8988T (cell line): ENCODE data around the gene PLXND1.

Experiments
- DNase-seq: peaks from one replicate; pipeline ENCODE4 v3.0.0; 2011

The PLXND1 gene

GRCh38 chr3:129582799-129583198 is 23.7 kb downstream of the PLXND1 start:
- no peak for DNase-seq

- no peak for DNase-seq
Measured at GRCh38 chr3:129581623-129582022, 24.9 kb downstream of the PLXND1 start.

GRCh38 chr3:129579991-129580390 is 26.5 kb downstream of the PLXND1 start:
- no peak for DNase-seq

GRCh38 chr3:129577925-129578786 is 28.3 kb downstream of the PLXND1 start:
- DNase-seq, result no peak

GRCh38 chr3:129577366-129577765 is 29.1 kb downstream of the PLXND1 start:
- no peak for DNase-seq

GRCh38 chr3:129576514-129577352 is 29.7 kb downstream of the PLXND1 start:
- DNase-seq, result no peak

- no peak for DNase-seq
Measured at GRCh38 chr3:129575997-129576384, 30.5 kb downstream of the PLXND1 start.

- no peak for DNase-seq
Measured at GRCh38 chr3:129575233-129575996, 31.1 kb downstream of the PLXND1 start.

- no peak for DNase-seq
Measured at GRCh38 chr3:129574206-129574605, 32.3 kb downstream of the PLXND1 start.

GRCh38 chr3:129573493-129573892 is 33.0 kb downstream of the PLXND1 start:
- DNase-seq, result no peak

GRCh38 chr3:129572603-129573002 is 33.9 kb downstream of the PLXND1 start:
- no peak for DNase-seq

- DNase-seq, result no peak
Measured at GRCh38 chr3:129571605-129572547, 34.6 kb downstream of the PLXND1 start.

GRCh38 chr3:129569856-129570255 is 36.6 kb downstream of the PLXND1 start:
- DNase-seq, result no peak

- DNase-seq, result no peak
Measured at GRCh38 chr3:129567939-129568338, 38.5 kb downstream of the PLXND1 start.

- no peak for DNase-seq
Measured at GRCh38 chr3:129567176-129567705, 39.2 kb downstream of the PLXND1 start.

GRCh38 chr3:129565902-129566301 is 40.6 kb downstream of the PLXND1 start:
- no peak for DNase-seq

- DNase-seq, result no peak
Measured at GRCh38 chr3:129564981-129565644, 41.4 kb downstream of the PLXND1 start.

- no peak for DNase-seq
Measured at GRCh38 chr3:129563850-129564535, 42.5 kb downstream of the PLXND1 start.

- no peak for DNase-seq
Measured at GRCh38 chr3:129563332-129563731, 43.1 kb downstream of the PLXND1 start.

GRCh38 chr3:129562803-129563202 is 43.7 kb downstream of the PLXND1 start:
- DNase-seq, result no peak
